LNCaP clone FGC (cell line): ENCODE data around the gene CDC25C.
"Not testable (repeated sequence)": the region's sequence is repeated elsewhere in the genome, so short reads cannot be mapped to it uniquely, and the experiment has no call there.

ENCODE experiments used
- DNase-seq: peaks from one replicate; pipeline ENCODE4 v3.0.0-alpha.2; 2011; ENCODE audit warnings: low read depth
- H3K4me3 ChIP-seq: 2 replicates; pipeline ENCODE4 v1.5.1; 2011; ENCODE audit warnings: mild to moderate bottlenecking, low read depth, low read length, control low read depth
- TF ChIP-seq, protein P1 (sequence below): IDR thresholded peaks from 2 replicates; pipeline ENCODE4 v1.5.1; 2012; ENCODE audit warnings: mild to moderate bottlenecking; ENCODE audit not compliant: control insufficient read depth, insufficient read depth; ENCODE audit errors: extremely low read depth

Gene CDC25C

DNA sequence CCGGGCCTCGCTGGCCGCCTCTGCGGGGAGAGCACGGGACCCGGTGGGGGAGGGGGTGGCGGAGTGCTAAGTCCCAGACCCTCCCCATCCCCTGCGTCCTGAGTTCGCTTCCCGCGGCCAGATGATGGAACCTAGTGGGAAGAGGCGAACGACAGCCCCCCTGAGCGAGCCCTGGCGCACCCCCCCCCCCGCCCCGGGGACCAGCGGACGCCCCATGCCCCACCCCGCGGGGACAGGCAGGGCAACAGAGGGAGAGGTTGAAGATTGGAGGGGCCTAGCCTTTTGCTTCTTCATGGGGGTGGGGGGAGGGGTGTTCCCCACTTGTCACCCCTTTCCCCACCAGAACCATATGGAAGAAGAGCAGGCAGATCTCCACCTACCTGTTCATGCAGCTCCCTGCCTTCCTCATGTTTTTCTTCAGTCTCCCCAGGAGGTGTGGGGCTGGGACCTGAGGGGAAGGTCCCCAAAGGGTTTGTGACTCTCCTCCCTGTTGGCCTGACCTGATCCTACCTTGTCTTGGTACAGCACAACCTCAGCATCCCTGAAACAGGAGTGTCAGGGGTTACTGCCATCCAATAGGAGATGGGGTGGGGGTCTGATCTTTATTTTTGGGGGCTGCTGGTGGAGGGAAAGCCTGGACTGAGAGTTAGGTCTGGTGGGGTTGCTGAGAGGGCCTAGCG, 6.9 kb upstream of the CDC25C start:
- DNase-seq = no peak
- peak overlapping the region; percentile 76 for H3K4me3 ChIP-seq
- TF ChIP-seq, protein P1, sequence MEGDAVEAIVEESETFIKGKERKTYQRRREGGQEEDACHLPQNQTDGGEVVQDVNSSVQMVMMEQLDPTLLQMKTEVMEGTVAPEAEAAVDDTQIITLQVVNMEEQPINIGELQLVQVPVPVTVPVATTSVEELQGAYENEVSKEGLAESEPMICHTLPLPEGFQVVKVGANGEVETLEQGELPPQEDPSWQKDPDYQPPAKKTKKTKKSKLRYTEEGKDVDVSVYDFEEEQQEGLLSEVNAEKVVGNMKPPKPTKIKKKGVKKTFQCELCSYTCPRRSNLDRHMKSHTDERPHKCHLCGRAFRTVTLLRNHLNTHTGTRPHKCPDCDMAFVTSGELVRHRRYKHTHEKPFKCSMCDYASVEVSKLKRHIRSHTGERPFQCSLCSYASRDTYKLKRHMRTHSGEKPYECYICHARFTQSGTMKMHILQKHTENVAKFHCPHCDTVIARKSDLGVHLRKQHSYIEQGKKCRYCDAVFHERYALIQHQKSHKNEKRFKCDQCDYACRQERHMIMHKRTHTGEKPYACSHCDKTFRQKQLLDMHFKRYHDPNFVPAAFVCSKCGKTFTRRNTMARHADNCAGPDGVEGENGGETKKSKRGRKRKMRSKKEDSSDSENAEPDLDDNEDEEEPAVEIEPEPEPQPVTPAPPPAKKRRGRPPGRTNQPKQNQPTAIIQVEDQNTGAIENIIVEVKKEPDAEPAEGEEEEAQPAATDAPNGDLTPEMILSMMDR = no peak

DNA sequence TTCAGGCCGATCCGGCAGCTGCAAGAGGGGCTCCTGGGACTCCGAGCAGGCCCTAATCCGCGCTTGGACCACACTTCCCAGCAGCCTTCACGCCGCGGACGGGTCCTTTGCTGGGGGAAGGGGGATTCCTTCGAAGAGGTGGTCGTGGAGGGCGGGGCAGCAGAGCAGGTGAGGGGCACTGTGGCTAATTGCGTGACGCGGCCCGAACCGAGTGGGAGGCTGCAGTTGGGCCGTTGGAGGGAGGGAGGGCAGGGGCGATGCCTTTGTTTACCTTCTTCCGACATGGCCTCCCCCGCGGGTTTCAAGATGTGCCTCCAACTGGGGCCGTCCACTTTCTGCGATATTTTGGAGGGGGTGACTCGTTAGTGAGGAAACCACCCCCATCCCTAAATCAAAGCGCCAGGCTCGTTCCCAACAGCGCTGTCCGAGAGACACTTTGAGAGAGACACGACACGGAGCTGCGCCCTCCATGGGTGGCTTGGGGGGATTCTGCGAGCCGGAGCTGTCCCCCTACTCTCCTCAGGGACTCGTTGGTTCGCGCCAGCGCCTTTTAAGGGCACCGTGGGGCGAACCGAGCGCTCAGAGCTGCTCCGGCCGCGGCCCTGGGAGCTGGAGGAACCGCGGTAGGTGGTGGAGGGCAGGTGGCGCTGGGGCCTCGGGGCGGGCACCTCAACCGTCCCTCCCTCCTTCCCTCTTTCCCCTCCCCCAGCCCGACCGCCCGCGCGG, 6.2 kb upstream of the CDC25C start, which contains the start of gene FAM53C:
Gene FAM53C, plus strand, starts transcription at position 582 of the 726 bp plus-strand sequence. CDS start 3,070 bp downstream, outside the sequence.
- TF ChIP-seq, protein P1 = no peak
- peak within 1 kb of the TSS; percentile 76 for H3K4me3 ChIP-seq
- DNase-seq = peak; percentile 74

DNA sequence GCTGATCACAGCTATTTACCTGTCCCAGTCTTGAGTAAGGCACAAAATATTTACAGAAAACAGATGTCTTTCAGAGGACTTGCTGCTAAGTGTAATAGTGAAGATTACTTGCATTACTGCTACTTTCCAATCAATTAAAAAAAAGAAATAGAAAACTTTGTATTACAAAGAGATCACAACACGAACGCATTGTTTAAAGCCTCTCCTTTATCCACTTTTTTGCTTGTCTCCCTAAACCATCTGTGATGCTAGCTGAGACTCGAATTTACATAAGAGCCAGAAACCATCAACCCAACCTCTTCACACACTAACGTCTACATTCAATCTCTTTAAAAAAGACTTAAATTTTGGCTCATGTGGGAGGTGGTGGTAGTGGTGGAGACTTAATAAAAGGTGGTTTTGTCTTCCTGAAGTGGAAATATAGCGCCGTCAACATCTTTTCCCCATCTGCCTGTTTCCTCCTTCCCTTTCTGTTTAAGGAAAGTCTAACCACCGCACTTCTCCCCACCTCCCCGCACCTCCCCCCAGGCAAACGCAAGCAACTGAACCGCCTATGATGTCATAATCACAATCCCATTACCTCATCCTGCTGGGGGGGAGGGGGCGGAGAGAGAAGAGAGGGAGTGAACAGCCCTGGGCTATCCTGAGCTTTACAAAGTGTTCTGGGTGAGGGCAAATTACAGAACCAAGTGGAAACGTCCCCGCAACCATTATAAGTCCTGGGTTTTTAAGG, 5.5 kb upstream of the CDC25C start:
- DNase-seq = peak; percentile 44
- TF ChIP-seq, protein P1 = no peak
- peak overlapping the region; percentile 76 for H3K4me3 ChIP-seq

DNA sequence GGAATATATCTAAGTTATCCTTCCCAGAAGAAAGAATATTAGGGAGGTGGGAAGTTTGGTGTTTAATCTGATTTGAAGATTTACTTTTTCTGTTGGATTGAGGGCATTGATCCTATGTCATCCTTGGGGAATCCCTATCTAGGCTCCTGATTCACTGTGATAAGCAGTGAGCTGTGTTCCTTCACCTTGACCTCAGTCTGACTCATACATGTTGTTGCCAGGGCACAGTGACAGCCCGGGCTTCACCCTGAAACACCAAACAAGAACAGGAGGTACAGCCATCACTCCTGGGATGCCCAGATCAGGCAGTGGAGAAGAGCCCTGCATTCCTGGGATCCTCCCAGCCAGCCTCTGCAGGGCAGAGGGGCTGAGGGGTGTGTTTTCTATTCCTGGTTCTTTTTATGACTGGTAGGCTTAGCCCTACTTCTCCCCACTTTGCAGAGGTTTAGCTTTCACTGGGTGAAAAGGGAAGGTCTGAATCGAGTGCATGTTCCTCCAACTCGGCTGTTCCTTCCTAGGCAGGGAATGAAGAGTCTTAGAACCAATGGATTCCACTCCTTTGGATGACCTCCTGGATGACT, 3.4 kb upstream of the CDC25C start:
- no peak overlapping the region for H3K4me3 ChIP-seq
- DNase-seq = no peak
- TF ChIP-seq, protein P1 = no peak

DNA sequence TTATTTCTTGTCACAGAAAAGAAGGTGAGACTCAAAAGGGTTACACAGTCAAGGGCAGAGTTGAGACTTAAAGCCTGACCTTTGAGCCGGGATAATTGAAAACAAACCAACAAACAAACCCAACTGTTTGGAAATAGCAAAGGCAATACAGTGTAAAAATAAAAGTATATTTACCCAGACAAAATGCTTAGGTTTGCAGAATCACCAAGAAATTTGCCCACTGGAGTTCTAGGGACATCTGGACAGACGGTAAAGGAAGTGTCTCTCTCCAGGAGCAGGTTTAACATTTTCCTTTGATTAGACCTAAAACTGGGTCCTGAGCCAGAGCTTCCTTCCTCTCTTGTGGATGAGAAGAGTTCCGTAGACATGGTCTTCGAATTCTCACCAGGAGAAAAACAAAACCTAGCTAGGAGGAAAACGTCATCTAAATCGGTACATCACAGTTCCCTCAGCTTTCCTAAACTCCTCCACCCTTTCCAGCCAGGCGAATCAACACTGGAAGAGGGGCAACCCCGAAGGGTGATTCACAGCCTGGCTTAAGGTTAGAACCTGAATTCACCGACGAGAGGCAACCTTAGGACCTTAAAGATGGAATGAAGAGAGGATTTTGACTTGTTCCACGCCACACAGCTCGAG, 673 bp downstream of the CDC25C start:
- no peak for DNase-seq
- peak overlapping the region; percentile 89 for H3K4me3 ChIP-seq
- TF ChIP-seq, protein P1 = no peak

DNA sequence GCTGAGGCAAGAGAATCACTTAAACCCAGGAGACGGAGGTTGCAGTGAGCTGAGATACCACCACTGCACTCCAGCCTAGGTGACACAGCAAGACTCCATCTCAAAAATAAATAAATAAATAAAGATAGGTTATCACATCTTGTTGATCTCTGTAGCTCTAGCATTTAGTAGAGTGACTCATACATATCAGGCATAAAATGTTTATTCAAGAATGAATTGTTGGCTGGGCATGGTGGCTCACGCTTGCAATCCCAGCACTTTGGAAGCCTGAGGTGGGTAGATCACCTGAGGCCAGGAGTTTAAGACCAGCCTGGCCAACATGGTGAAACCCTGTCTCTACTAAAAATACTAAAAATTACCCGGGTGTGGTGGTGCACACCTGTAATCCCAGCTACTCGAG, 13.4 kb downstream of the CDC25C start:
- H3K4me3 ChIP-seq, DNase-seq: not testable (repeated sequence)
